K562 (cell line): ENCODE results near the gene MCM9. TPM values are rescaled to one million over a fixed set of nuclear protein-coding genes. Genes with fewer than 3 reads are reported as not detected.
A peak's percentile ranks its signal among the peaks of the same experiment; 100 is the strongest.

Experiments
- AFF4 ChIP-seq: sonication (generic); formaldehyde crosslinking; IDR thresholded peaks from 2 replicates; pipeline ENCODE4 v1.8.0; 2023; ENCODE audit warnings: mild to moderate bottlenecking, missing genetic modification reagents
- E2F3 ChIP-seq: fragments of 250-450 bp; sonication (Bioruptor Pico); IDR thresholded peaks from 2 replicates; pipeline ENCODE4 v1.4.0; 2020; ENCODE audit warnings: mild to moderate bottlenecking
- E2F6 ChIP-seq, 2 experiments: IDR thresholded peaks; 2 replicates each; pipeline ENCODE4 v1.6.1; 2011; ENCODE audit warnings: borderline replicate concordance in 1 of 2, control low read depth in 1 of 2, low read depth in 1 of 2, low read length in 1 of 2, mild to moderate bottlenecking in 1 of 2, mixed read lengths in 1 of 2, moderate library complexity in 1 of 2; ENCODE audit not compliant: insufficient read depth in 1 of 2, insufficient read length in 1 of 2, poor library complexity in 1 of 2, severe bottlenecking in 1 of 2; ENCODE audit errors: extremely low read depth in 1 of 2
- FOXA3 ChIP-seq, 2 experiments: fragments of 450-650 bp in 1 of 2; sonication (generic) in 1 of 2; formaldehyde crosslinking; IDR thresholded peaks in 1 of 2; conservative IDR thresholded peaks in 1 of 2; 2 replicates each; pipeline versions ENCODE4 v1.4.0 to v1.8.0; 2020 to 2022; ENCODE audit warnings: mild to moderate bottlenecking in 2 of 2, missing genetic modification reagents in 1 of 2
- FOXJ2 ChIP-seq: fragments of 200-800 bp; sonication (Bioruptor generic); IDR thresholded peaks from 2 replicates; pipeline ENCODE4 v1.6.1; 2016; ENCODE audit warnings: missing genetic modification characterization, missing compliant biosample characterization
- FOXK1 ChIP-seq: sonication (generic); formaldehyde crosslinking; IDR thresholded peaks from 2 replicates; pipeline ENCODE4 v1.8.0; 2022; ENCODE audit warnings: missing genetic modification reagents, mild to moderate bottlenecking, borderline replicate concordance
- HNRNPK ChIP-seq: fragments of 200-400 bp; formaldehyde crosslinking; IDR thresholded peaks from one replicate; pipeline ENCODE4 v1.6.1; 2018; ENCODE audit warnings: mild to moderate bottlenecking, low read depth, low read length; ENCODE audit not compliant: poor library complexity, severe bottlenecking
- NONO ChIP-seq, 2 experiments: fragments of 200-400 bp in 1 of 2; fragments of 450-650 bp in 1 of 2; formaldehyde crosslinking in 1 of 2; IDR thresholded peaks; 2 replicates each; pipeline ENCODE4 v1.6.1; 2017; ENCODE audit warnings: low read depth in 2 of 2, mild to moderate bottlenecking in 2 of 2, moderate library complexity in 2 of 2, low read length in 1 of 2
- POLR2A ChIP-seq: fragments of 450-650 bp; conservative IDR thresholded peaks from 2 replicates; pipeline ENCODE4 v1.6.1; 2016
- POLR2G ChIP-seq: fragments of 200-400 bp; formaldehyde crosslinking; IDR thresholded peaks from 2 replicates; pipeline ENCODE4 v1.6.1; 2017; ENCODE audit warnings: low read depth, mild to moderate bottlenecking, antibody characterized with exemption, low read length, moderate library complexity
- RBM22 ChIP-seq: fragments of 200-400 bp; formaldehyde crosslinking; IDR thresholded peaks from 2 replicates; pipeline ENCODE4 v1.6.1; 2018; ENCODE audit warnings: low read length, low read depth; ENCODE audit not compliant: poor library complexity, severe bottlenecking
- SMAD4 ChIP-seq: fragments of 250-450 bp; sonication (Bioruptor Pico); conservative IDR thresholded peaks from 2 replicates; pipeline ENCODE4 v1.8.0; 2021; ENCODE audit warnings: inconsistent platforms, mild to moderate bottlenecking, moderate library complexity
- SP1 ChIP-seq: sonication (generic); formaldehyde crosslinking; IDR thresholded peaks from 2 replicates; pipeline ENCODE4 v1.8.1; 2022; ENCODE audit warnings: mild to moderate bottlenecking, missing genetic modification reagents
- TGIF2 ChIP-seq: sonication (generic); formaldehyde crosslinking; IDR thresholded peaks from 2 replicates; pipeline ENCODE4 v1.8.1; 2022; ENCODE audit warnings: mild to moderate bottlenecking, missing genetic modification reagents, moderate library complexity
- ZFX ChIP-seq: sonication (generic); formaldehyde crosslinking; IDR thresholded peaks from 2 replicates; pipeline ENCODE4 v1.8.0; 2022; ENCODE audit warnings: mild to moderate bottlenecking, missing genetic modification reagents, moderate library complexity
- polyA plus RNA-seq, 8 experiments: library from polyadenylated mRNA; depleted of rRNA in 4 of 8; stranded (reverse) in 5 of 8; unstranded in 3 of 8; fragments of >200 nt; fragmentation: Nextera tagmentation in 2 of 8; fragmentation: Illumina TruSeq in 1 of 8; extraction: Ambion mirVana in 2 of 8; extraction: Trizol in 1 of 8; gene quantifications; 2 replicates each; pipeline versions ENCODE4 v1.2.1 to v1.2.3, GENCODE V29; 2011 to 2014; ENCODE audit warnings: inconsistent platforms in 1 of 8, missing spikeins in 1 of 8
- total RNA-seq, 7 experiments: library from RNA; depleted of rRNA in 6 of 7; stranded (reverse); fragments of >200 nt in 6 of 7; fragmentation: Illumina TruSeq in 2 of 7; extraction: Trizol in 2 of 7; gene quantifications; 2 replicates each; pipeline versions ENCODE4 v1.2.1 to v1.2.3, GENCODE V29; 2011 to 2021; ENCODE audit warnings: low replicate concordance in 1 of 7
- TF ChIP-seq, protein P1 (sequence below): fragments of 200-800 bp; sonication (Bioruptor generic); IDR thresholded peaks from 2 replicates; pipeline ENCODE4 v1.6.1; 2017; ENCODE audit warnings: missing genetic modification characterization, missing compliant biosample characterization
- TF ChIP-seq, protein P2 (sequence below): fragments of 200-800 bp; sonication (Bioruptor generic); IDR thresholded peaks from 2 replicates; pipeline ENCODE4 v1.6.1; 2017; ENCODE audit warnings: missing genetic modification characterization, missing compliant biosample characterization

Gene MCM9
- total and polyA plus RNA-seq, 9 of the 15 experiments (the other 6 are each of a cell fraction or from before 2014, with no cell fraction given): 4.8 to 16.7 (median 11.6) TPM

GRCh38 chr6:118894425-118895260 is 40.3 kb downstream of the MCM9 start (continued):
- TF ChIP-seq E2F6 (IDR thresholded peaks at IDR 0.05; ENCODE audit: borderline replicate concordance in 1 of 2, extremely low read depth in 1 of 2, insufficient read depth in 1 of 2, insufficient read length in 1 of 2, low read depth in 1 of 2, low read length in 1 of 2, poor library complexity in 1 of 2, severe bottlenecking in 1 of 2) (peak in 1 of 2 experiments; percentile 68), HNRNPK (no peak), POLR2A (peak; percentile 51), FOXK1 (CRISPR knock-in tag) (peak; percentile 59; the same call in 1 of the 2 replicates), E2F3 (CRISPR knock-in tag) (0 out of 2 replicates have a peak, but pooled peaks have one; percentile 56), POLR2G (peak; percentile 76), NONO (IDR thresholded peaks at IDR 0.05; ENCODE audit: low read depth in 2 of 2, low read length in 1 of 2) (peak in 1 of 2 experiments; percentile 64; a peak in 1 of 4 replicates), ZFX (CRISPR knock-in tag) (peak; percentile 79), SP1 (CRISPR knock-in tag) (peak; percentile 42; the same call in 1 of the 2 replicates), AFF4 (CRISPR knock-in tag) (peak; percentile 84; the same call in 1 of the 2 replicates), FOXJ2 (tag) (0 out of 2 replicates have a peak, but pooled peaks have one; percentile 14), TGIF2 (CRISPR knock-in tag) (peak; percentile 54; the same call in 1 of the 2 replicates), FOXA3 (CRISPR knock-in tag; conservative IDR thresholded peaks at IDR 0.05 in 1 of 2, IDR thresholded peaks at IDR 0.05 in 1 of 2) (no peak), SMAD4 (peak; percentile 53; the same call in 1 of the 2 replicates), RBM22 (peak; percentile 47)
- TF ChIP-seq, protein P1, sequence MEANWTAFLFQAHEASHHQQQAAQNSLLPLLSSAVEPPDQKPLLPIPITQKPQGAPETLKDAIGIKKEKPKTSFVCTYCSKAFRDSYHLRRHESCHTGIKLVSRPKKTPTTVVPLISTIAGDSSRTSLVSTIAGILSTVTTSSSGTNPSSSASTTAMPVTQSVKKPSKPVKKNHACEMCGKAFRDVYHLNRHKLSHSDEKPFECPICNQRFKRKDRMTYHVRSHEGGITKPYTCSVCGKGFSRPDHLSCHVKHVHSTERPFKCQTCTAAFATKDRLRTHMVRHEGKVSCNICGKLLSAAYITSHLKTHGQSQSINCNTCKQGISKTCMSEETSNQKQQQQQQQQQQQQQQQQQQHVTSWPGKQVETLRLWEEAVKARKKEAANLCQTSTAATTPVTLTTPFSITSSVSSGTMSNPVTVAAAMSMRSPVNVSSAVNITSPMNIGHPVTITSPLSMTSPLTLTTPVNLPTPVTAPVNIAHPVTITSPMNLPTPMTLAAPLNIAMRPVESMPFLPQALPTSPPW: peak; percentile 66
- TF ChIP-seq, protein P2, sequence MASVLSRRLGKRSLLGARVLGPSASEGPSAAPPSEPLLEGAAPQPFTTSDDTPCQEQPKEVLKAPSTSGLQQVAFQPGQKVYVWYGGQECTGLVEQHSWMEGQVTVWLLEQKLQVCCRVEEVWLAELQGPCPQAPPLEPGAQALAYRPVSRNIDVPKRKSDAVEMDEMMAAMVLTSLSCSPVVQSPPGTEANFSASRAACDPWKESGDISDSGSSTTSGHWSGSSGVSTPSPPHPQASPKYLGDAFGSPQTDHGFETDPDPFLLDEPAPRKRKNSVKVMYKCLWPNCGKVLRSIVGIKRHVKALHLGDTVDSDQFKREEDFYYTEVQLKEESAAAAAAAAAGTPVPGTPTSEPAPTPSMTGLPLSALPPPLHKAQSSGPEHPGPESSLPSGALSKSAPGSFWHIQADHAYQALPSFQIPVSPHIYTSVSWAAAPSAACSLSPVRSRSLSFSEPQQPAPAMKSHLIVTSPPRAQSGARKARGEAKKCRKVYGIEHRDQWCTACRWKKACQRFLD (CRISPR knock-in tag): 0 out of 2 replicates have a peak, but pooled peaks have one; percentile 32
